ENCODE measurements around the gene MYADML2. TPM values are rescaled to one million over a fixed set of nuclear protein-coding genes. Genes with fewer than 3 reads are reported as not detected.

The MYADML2 gene
- total and polyA plus RNA-seq, 2 of the 8 experiments (the other 6 are each of a cell fraction or from before 2014, with no cell fraction given): 0.26 to 0.47 TPM

DNA sequence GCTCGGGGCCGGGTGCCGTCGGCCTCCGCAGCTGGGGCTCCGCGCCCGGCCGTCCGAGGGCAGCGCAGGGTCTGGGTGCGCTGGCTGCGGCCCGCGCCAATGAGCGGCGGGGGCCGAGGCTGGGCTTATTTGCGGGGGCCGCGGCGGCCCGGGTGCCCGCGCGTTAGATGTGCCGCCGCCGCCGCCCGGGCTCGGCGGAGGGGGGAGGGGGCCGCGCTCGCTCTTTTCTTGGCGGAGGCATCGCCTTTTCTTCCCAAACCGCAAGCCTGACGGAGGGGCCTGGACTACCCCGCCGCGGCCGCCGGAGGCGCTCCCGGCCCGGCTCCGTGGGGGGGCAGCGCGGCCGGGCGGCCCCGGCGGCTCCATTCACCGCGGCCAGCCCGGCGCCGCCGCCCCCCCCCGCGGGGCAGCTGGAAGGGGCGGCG, 14.1 kb upstream of the MYADML2 start, which contains the start of gene NOTUM:
Gene NOTUM, minus strand, starts transcription at position 101 of the 425 bp plus-strand sequence. CDS start 278 bp downstream, outside the sequence.
- DNase-seq (ENCODE audit: low read depth in 1 of 2, low spot score in 2 of 2): peak in 1 of 2 experiments; percentile 70

More for the DNA sequence above, 14.1 kb upstream of the MYADML2 start, which contains the start of gene NOTUM:
- H3K36me3 ChIP-seq (ENCODE audit: control insufficient read depth in 2 of 4, insufficient read depth in 4 of 4, low read length in 3 of 4): peaks cover 0 to 13% (median 0%) of the 10 kb centered on the region in 4 experiments; a peak in 1 of 8 replicates
- FAIRE-seq: no peak
- POLR2A ChIA-PET (ENCODE audit: partially characterized antibody): interaction anchor here (1.3 to 3.0 kb wide), 3 partner anchors 24 to 59 kb away, joined by 3 to 14 read pairs (median 10); partner anchors contain the start of gene PYCR1
- no peak within 1 kb of the TSS for H3K56ac ChIP-seq (replicated peaks; ENCODE audit: insufficient read length, low read depth, low read length)
- no peak within 1 kb of the TSS for H4K91ac ChIP-seq (replicated peaks; ENCODE audit: insufficient read length, low read length)
- no peak within 1 kb of the TSS; the same call in 1 of the 2 replicates for H2BK15ac ChIP-seq (ENCODE audit: low read length)
- TF ChIP-seq, protein P1, sequence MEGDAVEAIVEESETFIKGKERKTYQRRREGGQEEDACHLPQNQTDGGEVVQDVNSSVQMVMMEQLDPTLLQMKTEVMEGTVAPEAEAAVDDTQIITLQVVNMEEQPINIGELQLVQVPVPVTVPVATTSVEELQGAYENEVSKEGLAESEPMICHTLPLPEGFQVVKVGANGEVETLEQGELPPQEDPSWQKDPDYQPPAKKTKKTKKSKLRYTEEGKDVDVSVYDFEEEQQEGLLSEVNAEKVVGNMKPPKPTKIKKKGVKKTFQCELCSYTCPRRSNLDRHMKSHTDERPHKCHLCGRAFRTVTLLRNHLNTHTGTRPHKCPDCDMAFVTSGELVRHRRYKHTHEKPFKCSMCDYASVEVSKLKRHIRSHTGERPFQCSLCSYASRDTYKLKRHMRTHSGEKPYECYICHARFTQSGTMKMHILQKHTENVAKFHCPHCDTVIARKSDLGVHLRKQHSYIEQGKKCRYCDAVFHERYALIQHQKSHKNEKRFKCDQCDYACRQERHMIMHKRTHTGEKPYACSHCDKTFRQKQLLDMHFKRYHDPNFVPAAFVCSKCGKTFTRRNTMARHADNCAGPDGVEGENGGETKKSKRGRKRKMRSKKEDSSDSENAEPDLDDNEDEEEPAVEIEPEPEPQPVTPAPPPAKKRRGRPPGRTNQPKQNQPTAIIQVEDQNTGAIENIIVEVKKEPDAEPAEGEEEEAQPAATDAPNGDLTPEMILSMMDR (IDR thresholded peaks at IDR 0.05; ENCODE audit: control extremely low read depth in 1 of 3, insufficient read depth in 1 of 3, low read depth in 1 of 3, low read length in 3 of 3): peak; percentile 14 to 55 (median 46)
- TF ChIP-seq RAD21 (IDR thresholded peaks at IDR 0.05 in 1 of 2, conservative IDR thresholded peaks at IDR 0.05 in 1 of 2; ENCODE audit: low read depth in 2 of 2, low read length in 2 of 2) (peak in 1 of 2 experiments; percentile 29; a peak in 2 of 4 replicates), SIRT6 (IDR thresholded peaks at IDR 0.05; ENCODE audit: low read length) (no peak)
- H3K4ac ChIP-seq (replicated peaks; ENCODE audit: insufficient read length, low read depth, low read length): no peak within 1 kb of the TSS
- CTCF ChIA-PET (ENCODE audit: partially characterized antibody): interaction anchor here (0.6 to 5.1 kb wide), 9 partner anchors 10 to 74 kb away, joined by 3 to 22 read pairs (median 5); partner anchors contain the start of gene ASPSCR1
- peak within 1 kb of the TSS; percentile 80; the same call in 1 of the 2 replicates for H4K8ac ChIP-seq (ENCODE audit: extremely low read depth, insufficient read depth, low read length)
- peak within 1 kb of the TSS; percentile 31 to 76 for H3K4me2 ChIP-seq (ENCODE audit: insufficient read depth in 1 of 2, low read depth in 2 of 2, low read length in 2 of 2)
- no peak within 1 kb of the TSS; the same call in 1 of the 2 replicates for H2BK12ac ChIP-seq (ENCODE audit: low read depth, low read length)
- WGBS, 2 experiments (ENCODE audit: extremely low coverage in 1 of 2, insufficient coverage in 1 of 2, insufficient read length in 1 of 2, insufficient replicate concordance in 2 of 2, low coverage in 1 of 2, low lambda C conversion rate in 2 of 2, missing lambda C conversion rate in 1 of 2): 0% methylated on average over 4 of the region's 65 CpGs; no CpG with 5 or more reads in 1 of the 2 experiments
- no peaks in the 10 kb centered on the region for H3K79me2 ChIP-seq (ENCODE audit: control insufficient read depth in 1 of 2, insufficient read depth in 2 of 2, low read length in 2 of 2)
- no peak within 1 kb of the TSS for H4K5ac ChIP-seq (ENCODE audit: insufficient read length, low read depth, low read length)
- H4K20me1 ChIP-seq (replicated peaks in 1 of 2; ENCODE audit: control insufficient read depth in 1 of 2, insufficient read depth in 2 of 2, low read length in 2 of 2): peaks cover 2 to 3% of the 10 kb centered on the region in 2 experiments
- peaks cover 0 to 6% (median 1%) of the 10 kb centered on the region in 4 experiments; a peak in 4 of 7 replicates for H3K4me1 ChIP-seq (replicated peaks in 1 of 4; ENCODE audit: control insufficient read depth in 3 of 4, insufficient read depth in 4 of 4, low read length in 3 of 4)
- H3K14ac ChIP-seq (ENCODE audit: insufficient read length): no peak within 1 kb of the TSS
- H2BK5ac ChIP-seq (ENCODE audit: low read depth, low read length): no peak within 1 kb of the TSS
- no peak within 1 kb of the TSS for H3K27ac ChIP-seq (ENCODE audit: low read depth, low read length)
- H2BK20ac ChIP-seq (ENCODE audit: low read length): no peak within 1 kb of the TSS
- H3K18ac ChIP-seq (ENCODE audit: extremely low read depth, low read length): no peak within 1 kb of the TSS; the same call in 1 of the 2 replicates
- H2AFZ ChIP-seq (ENCODE audit: low read length): no peak within 1 kb of the TSS
- H2AK5ac ChIP-seq (ENCODE audit: low read depth, low read length): no peak within 1 kb of the TSS
- H3K9ac ChIP-seq (replicated peaks in 1 of 4; ENCODE audit: extremely low read depth in 1 of 4, low read depth in 3 of 4, low read length in 3 of 4): no peak within 1 kb of the TSS
- H3K27me3 ChIP-seq (replicated peaks in 1 of 4; ENCODE audit: control insufficient read depth in 3 of 4, extremely low read depth in 1 of 4, insufficient read depth in 3 of 4, low read length in 3 of 4): peaks cover 46 to 85% (median 68%) of the 10 kb centered on the region in 4 experiments
- peak within 1 kb of the TSS in 3 of 4 experiments; percentile 10 to 53 (median 14); a peak in 5 of 8 replicates for H3K4me3 ChIP-seq (ENCODE audit: extremely low read depth in 1 of 4, insufficient read depth in 2 of 4, low read depth in 3 of 4, low read length in 4 of 4)
- no peak within 1 kb of the TSS for H2BK120ac ChIP-seq (replicated peaks; ENCODE audit: low read depth, low read length)
- H3K9me3 ChIP-seq (ENCODE audit: insufficient read depth in 2 of 2, low read depth in 1 of 2, low read length in 1 of 2): no peaks in the 10 kb centered on the region
- H3K23me2 ChIP-seq (ENCODE audit: low read depth, low read length): peaks cover 4% of the 10 kb centered on the region; the same call in 1 of the 2 replicates
- no peak within 1 kb of the TSS for H3K23ac ChIP-seq (ENCODE audit: insufficient read length)
- no peaks in the 10 kb centered on the region for H3K79me1 ChIP-seq (ENCODE audit: low read depth, low read length)
